HG03139 (cell line): ENCODE data around the gene PRMT7.

Experiments used
- ATAC-seq: cut with Tn5 transposase; IDR thresholded peaks from one replicate; pipeline ENCODE4 v1.9.1; 2021; ENCODE audit not compliant: unreplicated experiment

PRMT7 gene

DNA sequence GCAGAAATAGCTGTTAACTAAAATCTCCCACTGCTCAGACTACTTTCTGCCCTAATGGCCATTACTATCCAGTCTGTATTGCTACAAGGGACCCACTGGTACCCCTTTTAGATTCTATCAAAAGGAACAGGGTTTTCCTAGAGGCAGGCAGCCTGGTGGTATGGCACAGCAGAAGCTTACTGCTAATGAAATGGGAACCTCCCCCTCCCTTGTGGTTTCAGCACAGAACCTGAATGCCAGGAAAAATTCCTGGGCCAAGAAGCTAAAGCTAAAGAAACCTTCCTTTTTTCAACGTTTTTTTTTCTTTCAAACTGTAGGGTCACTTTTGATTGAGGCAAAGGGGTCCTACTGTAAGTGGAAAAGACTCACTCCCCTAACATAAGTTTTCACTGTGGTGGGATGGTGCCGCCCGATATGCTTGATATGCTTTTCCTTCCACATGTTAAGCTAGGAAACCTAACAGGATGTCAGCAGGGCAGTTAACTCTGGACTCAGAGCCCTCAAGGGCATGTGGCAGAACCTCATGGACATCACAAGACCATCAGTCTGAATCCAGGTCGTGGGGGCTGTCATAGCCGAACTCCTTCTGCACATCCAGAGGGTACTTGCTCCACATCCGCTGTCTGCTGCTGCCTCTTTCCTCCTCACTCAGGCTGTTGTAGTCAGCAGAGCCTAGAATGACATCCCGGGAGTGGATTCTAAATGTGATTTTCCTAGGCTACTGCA is 9.9 kb upstream of the PRMT7 start:
- no peak for ATAC-seq

DNA sequence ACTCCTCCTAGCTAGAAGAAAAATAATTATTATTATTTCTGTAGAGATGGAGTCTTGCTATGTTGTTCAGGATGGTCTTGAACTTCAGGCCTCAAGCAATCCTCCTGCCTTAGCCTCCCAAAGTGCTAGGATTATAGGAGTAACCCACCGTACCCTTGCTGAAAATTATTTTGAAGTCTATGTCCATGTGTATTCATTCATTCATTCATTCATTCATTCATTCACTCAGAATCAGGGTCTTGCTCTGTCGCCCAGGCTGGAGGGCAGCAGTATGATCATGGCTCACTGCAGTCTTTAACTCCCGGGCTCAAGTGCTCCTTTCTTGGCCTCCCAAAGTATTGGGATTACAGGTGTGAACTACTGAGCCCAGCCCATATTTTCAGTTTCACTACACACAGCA is 4.2 kb upstream of the PRMT7 start:
- ATAC-seq, result no peak

DNA sequence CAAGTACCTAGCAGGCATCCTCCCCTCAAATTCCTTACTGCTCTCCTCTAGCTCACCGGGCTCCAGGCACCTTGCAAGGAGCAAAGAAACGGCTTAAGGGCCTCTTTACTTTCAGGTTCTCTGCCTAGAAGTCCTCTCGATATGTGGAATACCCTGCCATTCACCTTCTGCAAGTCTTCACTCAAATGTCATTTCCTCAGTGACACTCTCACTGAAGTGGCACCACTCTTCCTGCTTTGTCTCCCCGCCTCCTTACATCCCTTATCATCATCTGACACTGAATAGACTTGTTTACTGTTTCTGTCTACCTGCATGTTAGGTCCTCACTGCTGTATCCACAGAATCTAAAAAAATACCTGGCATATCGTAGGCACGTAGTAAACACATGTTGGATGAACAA is 1.0 kb upstream of the PRMT7 start:
- ATAC-seq, result no peak

DNA sequence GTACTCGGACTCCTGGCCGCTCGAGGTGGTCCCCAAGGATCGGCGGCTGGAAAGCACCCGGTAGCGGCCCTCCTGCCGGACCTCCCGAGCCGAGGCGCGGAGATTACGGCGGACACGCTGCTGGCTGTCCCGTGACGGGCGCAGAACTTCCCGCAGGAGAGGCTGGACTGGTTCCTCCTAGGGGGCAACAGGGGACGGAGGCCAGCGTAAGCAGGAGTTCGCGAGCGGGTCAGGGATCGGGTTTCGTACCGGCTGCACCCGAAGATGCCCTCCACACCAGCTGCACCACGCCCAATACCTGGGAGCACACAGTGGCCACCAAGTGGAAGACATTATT is 414 bp upstream of the PRMT7 start:
- peak; percentile 29 for ATAC-seq

DNA sequence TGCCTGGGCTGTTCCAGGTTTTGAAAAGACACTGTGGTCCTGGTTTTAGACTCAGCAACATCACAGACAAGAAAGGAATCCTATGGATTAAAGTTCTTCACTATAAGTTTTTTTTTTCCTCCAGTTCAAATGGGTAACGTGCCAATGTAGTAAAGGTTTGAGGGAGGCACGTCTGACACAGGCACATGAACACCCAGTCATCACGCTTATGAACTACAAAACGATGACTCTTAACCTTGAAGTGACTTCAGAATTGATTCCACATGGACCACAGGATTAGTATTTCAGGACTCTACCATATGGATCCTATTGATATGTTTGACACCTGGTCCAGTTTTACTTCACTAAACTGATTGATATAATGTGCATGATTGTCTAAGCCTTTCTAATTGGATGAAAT is 2.3 kb downstream of the PRMT7 start:
- no peak for ATAC-seq

DNA sequence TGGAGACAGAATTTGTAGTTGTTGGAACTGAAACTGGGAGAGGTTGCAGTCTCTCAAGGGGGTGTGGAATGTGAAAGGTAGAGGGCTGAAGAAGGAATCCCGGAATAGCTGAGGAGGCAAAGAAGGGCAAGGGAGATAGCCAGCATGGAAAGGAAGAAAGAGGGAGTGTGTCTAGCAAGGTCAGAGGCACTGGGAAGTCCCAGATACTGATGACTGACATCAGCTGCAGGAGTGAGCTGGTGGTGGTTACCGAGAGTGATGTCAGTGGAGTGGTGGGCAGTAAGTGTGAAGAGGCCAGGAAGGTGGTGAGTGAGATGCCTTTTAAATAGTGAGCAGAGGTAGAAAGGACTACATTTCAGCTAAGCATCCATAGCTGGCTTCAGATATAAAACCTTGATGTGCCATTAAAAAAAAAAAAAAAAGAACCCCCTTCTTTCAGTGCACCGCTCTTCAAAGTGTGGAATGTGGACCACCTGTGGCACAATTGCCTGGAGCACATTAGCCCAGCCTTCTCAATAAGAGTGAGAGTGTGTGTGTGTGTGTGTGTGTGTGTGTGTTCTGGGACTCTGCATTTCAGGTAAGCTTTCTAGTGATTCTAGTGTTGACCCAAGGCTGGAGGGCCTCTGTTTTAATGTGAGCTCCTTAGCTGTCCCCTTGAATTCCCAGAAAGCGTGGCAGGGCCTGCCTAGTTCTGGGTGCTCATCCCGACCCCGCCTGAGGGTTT is 8.5 kb downstream of the PRMT7 start:
- no peak for ATAC-seq

DNA sequence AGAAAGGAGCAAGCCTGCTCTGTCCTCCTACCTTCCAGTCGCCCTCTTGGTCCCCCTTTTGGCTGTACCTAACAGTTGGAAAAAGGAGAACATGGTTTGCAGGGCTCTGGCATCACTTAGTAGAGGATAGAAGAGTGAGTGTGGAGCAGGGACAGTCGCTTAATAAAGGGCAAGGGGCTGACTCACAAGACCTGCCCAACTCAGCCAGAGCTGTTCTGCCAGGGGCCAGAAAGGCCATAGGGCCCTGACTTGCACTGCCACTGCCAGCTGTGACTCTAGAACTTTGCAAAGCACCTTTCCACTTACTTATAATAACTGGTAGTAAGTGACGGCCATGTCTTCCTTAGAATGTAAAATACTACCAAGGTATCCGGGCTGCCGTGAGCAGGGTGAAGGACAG is 13.5 kb downstream of the PRMT7 start:
- ATAC-seq, result no peak

DNA sequence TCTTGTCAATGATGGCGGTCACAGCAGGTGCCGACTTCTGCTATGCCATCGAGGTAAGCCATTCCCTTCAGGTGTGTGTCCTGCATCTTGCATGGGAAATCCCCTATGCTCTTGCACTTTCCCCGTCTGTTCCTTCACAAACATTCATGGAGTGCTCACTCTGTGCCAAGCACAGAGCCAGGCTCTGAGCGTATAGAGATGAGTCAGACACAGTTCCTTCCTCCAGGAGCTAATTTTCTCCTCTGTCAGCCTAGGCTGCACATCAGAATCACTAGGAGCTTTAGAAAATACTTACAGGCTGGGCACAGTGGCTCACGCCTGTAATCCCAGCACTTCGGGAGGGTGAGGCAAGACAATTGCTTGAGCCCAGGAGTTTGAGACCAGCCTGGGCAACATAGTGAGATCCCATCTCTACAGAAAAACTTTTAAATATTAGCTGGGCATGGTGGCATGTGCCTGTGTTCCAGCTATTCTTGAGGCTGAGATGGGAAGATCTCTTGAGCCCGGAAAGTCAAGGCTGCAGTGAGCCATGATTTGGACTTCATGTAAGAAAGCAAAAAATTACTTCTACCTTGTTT is 14.1 kb downstream of the PRMT7 start:
- ATAC-seq, result no peak

DNA sequence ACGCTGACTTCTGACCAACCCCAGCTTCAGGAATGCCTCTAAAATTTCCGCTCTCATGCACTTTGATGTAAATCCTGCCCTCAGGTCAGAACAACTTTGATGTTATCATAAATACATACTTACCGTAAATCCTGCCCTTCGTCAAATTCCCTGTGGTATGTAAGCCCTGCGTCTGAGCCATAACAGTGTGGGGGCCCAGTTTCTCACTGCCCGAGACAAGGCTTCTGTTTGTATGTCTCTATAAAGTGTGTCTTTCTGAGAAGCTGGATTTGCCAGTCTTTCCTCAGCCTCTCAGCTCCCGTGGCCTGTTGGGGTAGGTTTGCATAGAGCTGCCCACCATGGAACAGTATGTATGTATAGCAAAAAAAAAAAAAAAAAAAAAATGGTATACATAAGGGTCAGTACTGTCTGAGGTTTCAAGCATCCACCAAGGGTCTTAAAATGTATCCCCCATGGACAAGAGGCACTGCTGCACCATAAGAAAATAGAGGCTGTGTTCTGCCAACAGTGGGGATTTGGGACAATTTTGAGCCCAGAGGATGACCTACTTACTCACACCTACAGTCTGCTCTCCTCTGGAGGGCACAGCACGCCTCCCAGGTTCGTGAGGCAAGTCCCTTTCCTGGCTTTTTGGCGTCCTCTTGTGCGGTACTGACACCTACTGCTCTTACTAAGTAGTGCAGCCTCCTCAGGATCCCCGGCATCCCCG is 17.5 kb downstream of the PRMT7 start:
- peak; percentile 63 for ATAC-seq

DNA sequence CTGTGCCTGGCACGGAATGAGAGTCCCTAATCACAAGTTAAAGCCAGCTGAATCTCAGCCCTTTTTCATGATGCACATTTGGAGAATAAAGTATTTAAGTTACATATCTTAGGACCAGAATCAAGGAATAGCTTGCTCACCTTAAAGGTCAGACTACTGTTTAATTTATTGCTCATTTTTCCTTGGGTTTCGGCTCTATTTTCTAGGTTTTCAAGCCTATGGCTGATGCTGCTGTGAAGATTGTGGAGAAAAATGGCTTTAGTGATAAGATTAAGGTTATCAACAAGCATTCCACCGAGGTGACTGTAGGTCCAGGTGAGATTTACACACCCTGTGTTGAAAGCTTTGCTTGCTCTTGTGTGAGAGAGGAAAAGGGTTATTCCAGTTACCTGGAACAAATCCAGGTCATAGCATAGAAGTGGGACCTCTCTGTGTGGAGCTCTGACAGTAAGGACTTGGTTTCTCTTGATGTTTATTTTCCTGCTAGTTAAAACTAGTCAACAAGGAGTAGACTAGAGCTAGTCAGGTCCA is 18.1 kb downstream of the PRMT7 start:
- no peak for ATAC-seq

DNA sequence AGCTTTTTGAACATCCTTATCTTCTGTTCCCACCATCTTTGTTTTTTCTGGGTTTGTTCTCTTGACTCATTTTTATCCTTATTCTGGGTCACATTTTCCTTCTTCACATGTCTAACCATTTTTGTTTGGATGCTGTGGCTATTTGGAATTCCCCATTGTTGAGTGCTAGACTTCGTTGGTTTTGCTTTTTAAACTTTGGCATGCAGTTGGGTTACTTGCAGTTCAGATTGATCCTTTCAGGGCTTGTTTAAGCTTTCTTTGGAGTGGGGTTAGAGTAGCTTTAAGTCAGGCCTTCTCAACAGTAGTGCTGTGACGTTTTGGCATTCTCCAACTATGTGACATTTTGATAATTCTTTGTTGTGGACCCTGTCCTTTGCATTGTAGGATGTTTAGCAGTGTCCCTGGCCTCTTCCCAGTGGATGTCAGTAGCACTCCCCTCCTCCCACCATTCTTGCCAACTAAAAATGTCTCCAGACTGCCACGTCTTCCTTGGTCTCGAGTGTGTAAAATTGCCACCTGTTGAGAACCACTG is 21.1 kb downstream of the PRMT7 start:
- ATAC-seq, result no peak

DNA sequence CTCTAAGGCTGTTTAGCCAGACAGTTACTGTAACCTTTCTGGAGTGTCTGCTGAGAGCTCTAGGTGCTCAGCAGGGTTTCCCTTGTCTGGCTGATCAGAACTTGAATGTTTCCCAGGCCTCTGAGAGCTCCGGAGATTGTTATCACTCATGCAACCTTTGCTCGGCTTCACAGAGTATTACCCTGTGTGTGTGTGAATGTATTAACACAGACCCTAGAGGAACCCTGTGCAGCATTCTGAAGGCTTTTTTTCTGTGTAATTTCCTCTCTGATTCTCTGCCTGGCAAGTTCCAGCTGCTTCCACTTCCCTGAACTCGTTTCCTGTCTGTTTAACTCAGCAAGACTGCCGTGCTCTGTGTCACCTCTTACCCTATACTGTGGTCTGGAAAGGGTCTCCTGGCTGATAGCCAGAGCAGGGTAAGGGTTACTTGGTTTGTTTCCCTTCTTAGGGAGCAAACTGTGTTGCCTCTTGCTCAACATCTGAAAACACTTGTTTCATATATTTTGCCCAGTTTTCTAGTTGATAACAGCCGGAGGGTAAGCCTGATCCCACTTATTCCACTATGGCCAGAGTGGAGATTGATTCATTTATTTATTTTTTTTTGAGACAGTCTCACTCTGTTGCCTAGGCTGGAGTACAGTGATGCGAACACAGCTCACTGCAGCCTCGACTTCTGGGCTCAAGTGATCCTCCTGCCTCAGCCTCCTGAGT is 21.7 kb downstream of the PRMT7 start:
- no peak for ATAC-seq

DNA sequence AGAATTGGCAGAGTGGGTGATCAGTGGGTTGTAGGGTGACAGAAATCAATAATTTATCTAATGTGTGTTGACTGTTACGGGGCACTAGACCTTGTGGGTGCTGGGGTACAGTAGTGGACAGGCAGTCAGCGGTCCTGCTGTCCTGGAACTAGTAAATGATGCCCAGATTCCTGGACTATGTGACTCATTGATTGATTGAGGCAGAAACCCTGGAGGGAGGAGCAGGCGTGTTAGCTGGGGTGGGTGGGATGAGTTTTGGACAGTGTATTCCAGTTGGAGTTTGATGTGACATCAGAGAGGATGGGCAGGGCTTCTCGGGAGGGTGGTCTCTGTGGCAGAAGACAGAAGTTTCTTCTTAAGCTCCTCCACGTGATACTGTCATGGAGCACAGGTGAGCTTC is 24.4 kb downstream of the PRMT7 start:
- ATAC-seq, result no peak

DNA sequence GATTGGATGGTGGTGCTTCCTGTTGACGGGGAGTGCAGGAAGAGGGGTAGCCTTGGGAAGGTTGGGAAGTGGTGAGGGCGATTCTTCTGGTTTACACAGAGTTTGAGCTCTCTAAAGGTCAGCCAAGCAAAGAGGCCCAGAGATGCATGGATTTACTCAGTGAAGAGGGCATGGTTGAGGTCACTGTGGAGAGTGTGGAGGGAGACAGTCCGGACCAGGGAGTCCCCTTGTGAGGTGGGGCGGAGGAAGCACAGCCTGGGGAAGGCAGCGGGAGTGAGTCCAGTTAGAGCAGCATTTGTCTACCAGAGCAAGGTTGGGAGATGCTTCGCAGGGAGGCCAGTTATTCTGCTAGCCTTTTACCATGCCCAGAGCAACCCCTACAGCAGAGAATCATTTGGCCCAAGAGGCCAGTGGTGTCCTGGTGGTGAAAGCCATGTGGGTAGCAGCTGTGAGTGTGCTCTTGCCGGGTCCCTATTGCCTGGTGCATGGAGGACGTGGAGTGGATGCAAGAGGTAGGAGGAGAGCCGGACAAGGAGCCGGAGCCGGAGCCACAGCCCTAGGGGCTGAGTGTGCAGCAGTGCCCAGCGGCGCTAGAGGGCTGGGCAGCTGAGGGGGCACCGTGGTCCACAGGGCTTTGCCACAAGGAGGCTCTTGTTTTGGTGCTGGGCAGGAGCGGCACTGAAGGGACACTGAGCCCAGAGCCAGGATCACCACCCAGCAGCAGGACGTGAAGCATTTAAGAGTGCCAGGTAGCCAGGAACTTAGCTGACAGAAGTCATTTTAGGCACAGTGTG is 27.7 kb downstream of the PRMT7 start:
- no peak for ATAC-seq

DNA sequence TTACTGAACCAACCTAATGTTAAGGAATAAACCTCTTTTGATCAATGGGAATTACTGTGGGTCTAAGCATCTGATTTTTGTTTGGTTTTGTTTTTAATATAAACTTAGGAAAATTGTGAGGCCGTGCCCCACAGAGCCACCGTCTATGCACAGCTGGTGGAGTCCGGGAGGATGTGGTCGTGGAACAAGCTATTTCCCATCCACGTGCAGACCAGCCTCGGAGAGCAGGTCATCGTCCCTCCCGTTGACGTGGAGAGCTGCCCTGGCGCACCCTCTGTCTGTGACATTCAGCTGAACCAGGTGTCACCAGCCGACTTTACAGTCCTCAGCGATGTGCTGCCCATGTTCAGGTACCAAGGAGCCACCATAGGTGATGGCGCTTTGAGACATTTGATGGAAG is 28.4 kb downstream of the PRMT7 start:
- ATAC-seq, result no peak

DNA sequence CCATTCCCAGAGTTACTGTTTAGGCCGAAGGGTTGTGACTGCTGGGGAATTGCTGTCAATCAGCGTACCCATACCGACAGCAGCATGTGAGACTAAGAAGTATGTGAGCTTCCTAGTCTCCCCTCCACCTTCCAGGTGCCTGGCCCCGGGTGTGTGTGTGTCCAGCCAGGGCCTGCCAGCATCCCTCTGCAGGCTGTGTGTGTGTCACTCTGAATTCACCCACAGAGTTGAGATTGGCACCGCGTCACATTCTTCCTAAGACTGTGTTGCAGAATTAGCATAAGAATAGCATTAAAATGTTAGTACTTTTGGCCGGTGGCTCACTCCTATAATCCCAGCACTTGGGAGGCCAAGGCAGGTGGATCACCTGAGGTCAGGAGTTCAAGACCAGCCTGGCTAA is 31.8 kb downstream of the PRMT7 start:
- no peak for ATAC-seq

DNA sequence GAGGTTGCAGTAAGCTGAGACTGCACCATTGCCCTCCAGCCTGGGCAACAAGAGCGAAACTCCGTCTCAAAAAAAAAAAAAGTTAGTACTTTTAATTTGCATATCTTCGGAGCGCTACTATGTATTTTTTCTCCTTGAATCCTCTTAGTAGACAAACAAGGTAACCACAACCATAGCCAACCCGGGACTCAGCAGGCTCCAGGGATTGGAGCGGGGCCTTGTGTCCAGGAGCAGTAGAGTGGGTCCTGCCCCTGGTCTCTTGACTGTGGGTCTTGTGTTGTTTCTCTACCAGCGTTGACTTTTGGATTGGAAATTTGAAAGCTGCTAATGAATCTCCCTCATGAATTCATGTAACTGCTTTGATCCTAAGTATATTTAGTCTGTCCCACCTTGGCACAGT is 32.3 kb downstream of the PRMT7 start:
- ATAC-seq, result no peak

DNA sequence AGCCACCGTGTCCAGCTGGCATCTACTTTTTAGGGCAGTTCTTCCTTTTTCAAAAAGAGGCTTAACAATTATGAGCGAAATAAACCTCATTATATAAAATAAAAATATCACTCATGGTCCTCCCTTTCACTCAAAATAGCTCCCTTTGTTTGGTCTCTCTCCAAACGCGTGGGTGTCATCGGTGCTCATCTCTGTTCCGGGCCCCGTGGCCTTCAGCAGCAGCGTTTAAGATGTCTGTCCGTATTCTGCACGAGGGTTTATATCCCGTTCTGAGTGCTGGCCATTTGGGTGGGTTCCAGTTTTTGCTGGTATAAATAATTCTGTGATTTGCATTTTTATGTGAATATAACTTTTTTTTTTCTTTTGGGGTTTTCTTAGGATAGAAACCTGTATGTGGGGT is 33.4 kb downstream of the PRMT7 start:
- ATAC-seq, result no peak

DNA sequence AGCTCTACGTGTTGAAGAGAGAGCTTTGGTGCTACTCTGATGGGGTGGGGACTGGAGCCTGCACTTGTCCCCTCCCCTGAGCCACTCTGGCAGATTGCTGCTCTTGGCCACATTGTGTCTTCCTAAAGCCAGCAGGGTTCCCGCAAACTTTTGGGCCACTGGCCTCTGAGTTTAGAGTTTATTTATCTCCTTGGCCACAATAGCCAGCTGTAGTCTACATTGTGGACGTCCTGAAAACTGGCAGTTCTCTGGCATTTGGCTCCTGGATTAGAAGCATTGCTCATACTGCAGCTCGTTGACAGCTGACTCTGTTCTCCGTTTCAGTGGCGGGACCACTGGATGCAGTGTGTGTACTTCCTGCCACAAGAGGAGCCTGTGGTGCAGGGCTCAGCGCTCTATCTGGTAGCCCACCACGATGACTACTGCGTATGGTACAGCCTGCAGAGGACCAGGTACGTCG is 34.6 kb downstream of the PRMT7 start:
- no peak for ATAC-seq
